ENCODE data around the gene NT5C. TPM values are rescaled to one million over a fixed set of nuclear protein-coding genes. Genes with fewer than 3 reads are reported as not detected.
"Not testable (repeated sequence)": the region's sequence is repeated elsewhere in the genome, so short reads cannot be mapped to it uniquely, and the experiment has no call there.

Gene NT5C
- total RNA-seq, 1 donor from 2014 or later = 18.3 TPM

- H3K4me1 ChIP-seq = no peaks in the 10 kb centered on the region
- H3K4me3 ChIP-seq = no peak overlapping the region
- H3K9me3 ChIP-seq = no peaks in the 10 kb centered on the region
- H3K27me3 ChIP-seq = no peaks in the 10 kb centered on the region
- no peak for DNase-seq (ENCODE audit: low spot score in 2 of 2)
- H3K27ac ChIP-seq = no peak overlapping the region
- no peak for TF ChIP-seq CTCF (IDR thresholded peaks at IDR 0.05)
- intact Hi-C loops (cut with DNase I) = loop anchor here (2.0 kb wide), 1 partner anchor 59 kb away; no protein-coding TSS in a partner anchor
- H3K36me3 ChIP-seq = peaks cover 58 to 74% of the 10 kb centered on the region in 2 donors
Observed at GRCh38 chr17:75173526-75173925, 42.0 kb upstream of the NT5C start.

- no peak overlapping the region for H3K4me3 ChIP-seq
- H3K4me1 ChIP-seq = no peaks in the 10 kb centered on the region
- H3K27me3 ChIP-seq = no peaks in the 10 kb centered on the region
- intact Hi-C loops (cut with DNase I) = no loop called here
- no peaks in the 10 kb centered on the region for H3K9me3 ChIP-seq
- DNase-seq (ENCODE audit: low spot score in 2 of 2) = no peak
- no peak for TF ChIP-seq CTCF (IDR thresholded peaks at IDR 0.05)
- H3K27ac ChIP-seq = no peak overlapping the region
- H3K36me3 ChIP-seq = peaks cover 41 to 72% of the 10 kb centered on the region in 2 donors
Observed at GRCh38 chr17:75168998-75169397, 37.5 kb upstream of the NT5C start.

- H3K9me3 ChIP-seq; H3K27me3 ChIP-seq; intact Hi-C loops (cut with DNase I); H3K4me3 ChIP-seq; DNase-seq (ENCODE audit: low spot score in 2 of 2); H3K4me1 ChIP-seq; H3K27ac ChIP-seq: not testable (repeated sequence)
- H3K36me3 ChIP-seq = peaks cover 24 to 47% of the 10 kb centered on the region in 2 donors
Observed at GRCh38 chr17:75164606-75165005, 33.1 kb upstream of the NT5C start.

GRCh38 chr17:75163074-75163473 lies 31.5 kb upstream of the NT5C start:
- no peaks in the 10 kb centered on the region for H3K9me3 ChIP-seq
- no peak for DNase-seq (ENCODE audit: low spot score in 2 of 2)
- intact Hi-C loops (cut with DNase I) = no loop called here
- peaks cover 19 to 36% of the 10 kb centered on the region in 2 donors for H3K36me3 ChIP-seq
- no peaks in the 10 kb centered on the region for H3K27me3 ChIP-seq
- TF ChIP-seq CTCF (IDR thresholded peaks at IDR 0.05) = no peak
- no peak overlapping the region for H3K27ac ChIP-seq
- H3K4me3 ChIP-seq = no peak overlapping the region
- H3K4me1 ChIP-seq = no peaks in the 10 kb centered on the region

- DNase-seq (ENCODE audit: low spot score in 2 of 2) = no peak
- Histone ChIP-seq H3K36me3 (peaks cover 3 to 15% of the 10 kb centered on the region in 2 donors), H3K27ac (no peak overlapping the region), H3K4me3 (no peak overlapping the region), H3K27me3 (no peaks in the 10 kb centered on the region), H3K9me3 (no peaks in the 10 kb centered on the region), H3K4me1 (no peaks in the 10 kb centered on the region)
- TF ChIP-seq CTCF (IDR thresholded peaks at IDR 0.05) = no peak
- intact Hi-C loops (cut with DNase I) = no loop called here
Observed at GRCh38 chr17:75160211-75160610, 28.7 kb upstream of the NT5C start.

- H3K4me1 ChIP-seq = no peaks in the 10 kb centered on the region
Observed at GRCh38 chr17:75159196-75160031, 27.9 kb upstream of the NT5C start.

GRCh38 chr17:75158480-75158879 lies 26.9 kb upstream of the NT5C start:
- H3K36me3 ChIP-seq; H3K27ac ChIP-seq; H3K4me1 ChIP-seq; intact Hi-C loops (cut with DNase I); H3K9me3 ChIP-seq; DNase-seq (ENCODE audit: low spot score in 2 of 2); H3K27me3 ChIP-seq; H3K4me3 ChIP-seq: not testable (repeated sequence)

More at GRCh38 chr17:75159196-75160031, 27.9 kb upstream of the NT5C start:
- H3K4me3 ChIP-seq = no peak overlapping the region
- no peaks in the 10 kb centered on the region for H3K9me3 ChIP-seq
- TF ChIP-seq CTCF (IDR thresholded peaks at IDR 0.05) = no peak
- no peak for DNase-seq (ENCODE audit: low spot score in 2 of 2)
- no peak overlapping the region for H3K27ac ChIP-seq
- no peaks in the 10 kb centered on the region for H3K27me3 ChIP-seq
- H3K36me3 ChIP-seq = peaks cover 3 to 8% of the 10 kb centered on the region in 2 donors
- intact Hi-C loops (cut with DNase I) = no loop called here
